LHCN-M2 (cell line): Measurements from ENCODE around the gene TMEM218. TPM values are rescaled to one million over a fixed set of nuclear protein-coding genes. Genes with fewer than 3 reads are reported as not detected.
"Not testable (repeated sequence)": the region's sequence is repeated elsewhere in the genome, so short reads cannot be mapped to it uniquely, and the experiment has no call there.

Experiments
- DNase-seq: peaks from one replicate; pipeline ENCODE4 v3.0.0-alpha.2; 2012; ENCODE audit warnings: low read depth
- total RNA-seq: library from RNA; depleted of rRNA; stranded (reverse); fragments of >200 nt; gene quantifications from 2 replicates; pipeline ENCODE4 v1.2.3, GENCODE V29; 2014; rRNA removed

The TMEM218 gene
- total RNA-seq, 1 experiment from 2014 or later: 38.1 TPM

DNA sequence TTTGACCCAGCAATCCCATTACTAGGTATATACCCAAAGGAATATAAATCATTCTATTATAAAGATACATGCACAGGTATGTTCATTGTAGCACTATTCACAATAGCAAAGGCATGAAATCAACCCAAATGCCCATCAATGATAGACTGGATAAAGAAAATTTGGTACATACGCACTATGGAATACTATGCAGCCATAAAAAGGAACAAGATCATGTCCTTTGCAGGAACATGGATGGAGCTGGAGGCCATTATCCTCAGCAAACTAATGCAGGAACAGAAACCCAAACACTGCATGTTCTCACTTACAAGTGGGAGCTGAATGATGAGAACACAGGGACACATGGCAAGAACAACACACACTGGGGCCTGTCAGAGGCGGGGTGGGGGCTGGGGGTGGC, 55.3 kb downstream of the TMEM218 start:
- DNase-seq: not testable (repeated sequence)

DNA sequence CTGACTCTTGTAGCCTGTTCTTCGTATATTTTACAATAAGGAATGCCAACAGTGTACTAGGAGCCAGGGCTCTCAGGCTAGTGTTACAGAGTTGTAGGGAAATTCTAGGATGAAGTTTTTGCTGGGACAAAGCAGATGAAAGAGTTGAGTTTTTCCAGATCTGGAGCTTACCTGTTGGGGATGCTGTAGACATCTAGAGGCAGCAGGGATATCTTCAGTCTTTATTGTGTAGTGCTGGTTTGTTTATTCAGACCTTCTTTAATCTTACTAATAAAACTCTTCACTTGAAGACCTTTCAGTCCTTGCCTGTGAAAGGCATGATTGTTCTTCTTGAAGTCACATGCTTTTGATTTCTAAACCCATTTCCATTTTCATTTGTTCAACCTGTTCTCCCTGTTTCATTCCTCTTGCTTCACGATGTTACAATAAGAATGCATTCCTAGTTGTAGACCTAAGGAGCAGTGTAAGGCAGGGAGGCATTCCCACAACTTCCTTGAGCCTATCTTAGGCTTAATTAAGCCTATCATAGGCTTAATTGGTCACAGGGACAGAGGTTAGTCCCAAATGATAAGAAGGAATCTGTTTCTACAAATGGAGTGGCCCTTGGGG, 56.2 kb downstream of the TMEM218 start:
- no peak for DNase-seq

DNA sequence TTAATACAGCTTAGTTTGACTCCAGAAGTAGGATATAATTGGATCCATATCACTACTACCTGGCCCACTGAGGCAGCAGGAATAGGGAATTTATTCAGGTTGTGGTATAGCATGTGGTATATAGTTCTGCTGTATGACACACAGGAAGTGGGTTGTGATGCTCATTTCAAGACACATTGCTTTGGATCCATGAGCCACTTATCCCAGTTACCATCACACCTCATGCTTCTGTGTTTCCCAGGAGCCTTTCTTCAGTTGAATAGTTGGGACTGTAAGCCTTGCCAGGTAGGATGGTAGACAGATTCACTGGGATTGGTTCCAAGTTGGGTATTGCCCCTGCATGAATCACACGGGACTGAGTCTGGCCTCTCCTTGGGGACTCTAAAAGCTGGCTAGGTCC, 58.3 kb downstream of the TMEM218 start:
- no peak for DNase-seq

DNA sequence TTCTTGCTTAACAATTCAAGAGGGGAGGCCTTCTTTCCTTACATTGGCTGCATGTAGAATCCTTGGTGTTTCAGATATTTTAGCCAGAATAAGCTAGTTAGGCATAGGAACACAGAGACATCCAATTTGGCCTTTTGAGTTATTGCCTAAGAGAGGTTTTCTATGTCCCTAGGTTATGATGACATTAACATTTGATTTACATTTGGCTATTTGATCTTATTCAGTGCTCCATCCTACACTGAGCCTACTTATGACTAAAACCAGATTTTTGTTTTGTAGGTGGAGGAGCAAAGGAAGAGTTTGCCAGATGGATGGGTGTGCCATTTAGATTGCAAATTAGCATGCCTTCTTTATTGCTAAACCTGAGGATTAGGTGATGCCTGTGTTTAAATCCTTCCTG, 59.4 kb downstream of the TMEM218 start:
- no peak for DNase-seq

GRCh38 chr11:125049164-125049792, 62.1 kb downstream of the TMEM218 start:
- DNase-seq: no peak

Other genes starting within 250 kb of the TMEM218 start
- gene ROBO3, start 246.2 kb downstream of the TMEM218 start, total RNA-seq: 11.9 and 18.5 TPM in 2 replicates
- gene ROBO4, start 213.8 kb downstream of the TMEM218 start, total RNA-seq: 23.4 and 26.9 TPM in 2 replicates
- gene HEPN1, start 192.4 kb downstream of the TMEM218 start, total RNA-seq: not detected in 2 replicates
- gene HEPACAM, start 175.6 kb downstream of the TMEM218 start, total RNA-seq: 0.13 TPM in 1 of 2 replicates, not detected in the other
- 13.3 and 16.0 TPM in 2 replicates for gene CCDC15, start 157.4 kb downstream of the TMEM218 start, total RNA-seq
- gene SLC37A2, start 48.3 kb downstream of the TMEM218 start, total RNA-seq: 8.8 and 11.0 TPM in 2 replicates
- 14.6 and 15.6 TPM in 2 replicates for gene PKNOX2, start 53.1 kb upstream of the TMEM218 start, total RNA-seq